SK-N-SH (cell line): Measurements from ENCODE around the gene PRDM11. TPM values are rescaled to one million over a fixed set of nuclear protein-coding genes. Genes with fewer than 3 reads are reported as not detected.

Source experiments
- CTCF ChIA-PET: fragments of 300-600, 350-600 bp; formaldehyde crosslinking; extraction: SDS; loops from one replicate; lab custom pipeline; 2021; lab: Yijun Ruan, JAX
- POLR2A ChIA-PET: fragments of 350-600 bp; sonication (Branson Sonifier 250); formaldehyde crosslinking; extraction: SDS; loops from one replicate; lab custom pipeline; 2020; ENCODE audit warnings: antibody characterized with exemption, inconsistent platforms; lab: Yijun Ruan, JAX
- DNase-seq: peaks from one replicate; pipeline ENCODE4 v3.0.0; 2012
- H2AFZ ChIP-seq: fragments of 200-600 bp; sonication (generic); 2 replicates; pipeline ENCODE4 v1.8.1; 2016; ENCODE audit warnings: antibody characterized with exemption, mild to moderate bottlenecking, low read depth
- H3F3A ChIP-seq: fragments of 200-600 bp; sonication (generic); replicated peaks from 2 replicates; pipeline ENCODE3; 2016; ENCODE audit warnings: antibody characterized with exemption, mild to moderate bottlenecking; ENCODE audit not compliant: insufficient read depth
- H3K27ac ChIP-seq, 2 experiments: fragments of 200-500 bp in 1 of 2; fragments of 200-600 bp in 1 of 2; sonication (Bioruptor generic) in 1 of 2; sonication (generic), shearing (Covaris generic) in 1 of 2; 2 replicates each; pipeline versions ENCODE4 v1.5.1 to v1.6.1; 2014 to 2016; ENCODE audit warnings: low read depth in 2 of 2, inconsistent platforms in 1 of 2, low read length in 1 of 2, mild to moderate bottlenecking in 1 of 2, mixed read lengths in 1 of 2
- H3K27me3 ChIP-seq: fragments of 200-600 bp; sonication (generic), shearing (Covaris generic); 2 replicates; pipeline ENCODE4 v1.6.1; 2016; ENCODE audit warnings: mixed run types; ENCODE audit not compliant: insufficient read depth
- H3K36me3 ChIP-seq, 2 experiments: fragments of 200-500 bp in 1 of 2; fragments of 200-600 bp in 1 of 2; sonication (Bioruptor generic) in 1 of 2; sonication (generic) in 1 of 2; replicated peaks in 1 of 2; 2 replicates each; pipeline versions ENCODE3 to v1.5.1; 2014 to 2016; ENCODE audit warnings: low read length in 1 of 2, mild to moderate bottlenecking in 1 of 2; ENCODE audit not compliant: insufficient read depth in 2 of 2, control insufficient read depth in 1 of 2
- H3K4me1 ChIP-seq, 2 experiments: fragments of 200-500 bp in 1 of 2; fragments of 200-600 bp in 1 of 2; sonication (Bioruptor generic) in 1 of 2; sonication (generic), shearing (Covaris generic) in 1 of 2; 2 replicates each; pipeline versions ENCODE4 v1.5.1 to v1.6.1; 2014 to 2016; ENCODE audit warnings: low read depth in 1 of 2, low read length in 1 of 2, mixed run types in 1 of 2; ENCODE audit not compliant: insufficient read depth in 2 of 2, control insufficient read depth in 1 of 2
- H3K4me2 ChIP-seq: fragments of 200-600 bp; sonication (generic), shearing (Covaris generic); 2 replicates; pipeline ENCODE4 v1.6.1; 2017; ENCODE audit warnings: mixed run types
- H3K4me3 ChIP-seq, 2 experiments: fragments of 200-500 bp in 1 of 2; fragments of 200-600 bp in 1 of 2; sonication (Bioruptor generic) in 1 of 2; sonication (generic), shearing (Covaris generic) in 1 of 2; 2 replicates each; pipeline versions ENCODE4 v1.5.1 to v1.8.1; 2014 to 2016; ENCODE audit warnings: low read depth in 2 of 2, inconsistent platforms in 1 of 2, low read length in 1 of 2, mild to moderate bottlenecking in 1 of 2, mixed read lengths in 1 of 2, moderate library complexity in 1 of 2
- H3K79me2 ChIP-seq: fragments of 200-600 bp; sonication (generic); 2 replicates; pipeline ENCODE4 v1.8.1; 2017; ENCODE audit warnings: mild to moderate bottlenecking; ENCODE audit not compliant: insufficient read depth
- H3K9ac ChIP-seq: fragments of 200-600 bp; sonication (generic); 2 replicates; pipeline ENCODE4 v1.6.1; 2017; ENCODE audit warnings: mixed run types
- H3K9me2 ChIP-seq: fragments of 200-600 bp; sonication (generic); 2 replicates; pipeline ENCODE4 v1.6.1; 2017; ENCODE audit warnings: mixed run types
- H3K9me3 ChIP-seq: fragments of 200-600 bp; sonication (generic); 2 replicates; pipeline ENCODE4 v1.6.1; 2017; ENCODE audit warnings: mixed run types, mild to moderate bottlenecking, moderate library complexity
- H4K20me1 ChIP-seq: fragments of 200-600 bp; sonication (generic); 2 replicates; pipeline ENCODE4 v1.6.1; 2017; ENCODE audit warnings: mild to moderate bottlenecking, mixed run types; ENCODE audit not compliant: insufficient read depth
- CHD2 ChIP-seq: fragments of 150-350 bp; IDR thresholded peaks from 2 replicates; pipeline ENCODE4 v1.6.1; 2018; ENCODE audit warnings: low read length; ENCODE audit not compliant: partially characterized antibody
- EZH2phosphoT487 ChIP-seq: fragments of 200-600 bp; sonication (generic); IDR thresholded peaks from 2 replicates; pipeline ENCODE4 v1.6.1; 2017; ENCODE audit warnings: low read depth, mixed run types, mild to moderate bottlenecking, antibody characterized with exemption, moderate library complexity, borderline replicate concordance
- FOSL2 ChIP-seq: IDR thresholded peaks from 2 replicates; pipeline ENCODE4 v1.4.0; 2012; ENCODE audit warnings: low read depth, mild to moderate bottlenecking, moderate library complexity, borderline replicate concordance
- FOXJ3 ChIP-seq: sonication (generic); formaldehyde crosslinking; IDR thresholded peaks from 2 replicates; pipeline ENCODE4 v1.5.1; 2020; ENCODE audit warnings: mild to moderate bottlenecking, missing genetic modification reagents
- GABPA ChIP-seq: IDR thresholded peaks from 2 replicates; pipeline ENCODE4 v1.4.0; 2012; ENCODE audit warnings: low read depth, mild to moderate bottlenecking
- GATA2 ChIP-seq: sonication (generic); formaldehyde crosslinking; IDR thresholded peaks from 2 replicates; pipeline ENCODE4 v1.5.0; 2020; ENCODE audit warnings: mild to moderate bottlenecking, missing genetic modification reagents
- SMC3 ChIP-seq: IDR thresholded peaks from 2 replicates; pipeline ENCODE4 v1.6.1; 2012; ENCODE audit warnings: low read depth, low read length, improper control_type of control experiment
- YY1 ChIP-seq: IDR thresholded peaks from 2 replicates; pipeline ENCODE4 v1.4.0; 2012; ENCODE audit warnings: low read depth, mild to moderate bottlenecking
- ZBTB33 ChIP-seq: IDR thresholded peaks from 2 replicates; pipeline ENCODE4 v1.4.0; 2012; ENCODE audit warnings: low read depth, borderline replicate concordance
- whole genome bisulfite sequencing: methylation state at CpG from one replicate; pipeline ENCODE4 v1.1.6; 2017; ENCODE audit warnings: low lambda C conversion rate; 5-methylcytosine and 5-hydroxymethylcytosine counted together
- polyA plus RNA-seq, 3 experiments: library from polyadenylated mRNA; depleted of rRNA; stranded (reverse); fragments of >200 nt; gene quantifications; 2 replicates each; pipeline ENCODE4 v1.2.3, GENCODE V29; 2012

PRDM11 gene
- polyA plus RNA-seq, 1 of the 3 experiments (the other 2 are of a cell fraction) = 4.5 TPM

- no peak for DNase-seq
- Histone ChIP-seq H3F3A (peaks cover 6% of the 10 kb centered on the region), H3K36me3 (no peaks in the 10 kb centered on the region), H4K20me1 (no peaks in the 10 kb centered on the region), H3K79me2 (peaks cover 2% of the 10 kb centered on the region; the same call in 1 of the 2 replicates), H3K27ac (no peak overlapping the region), H3K4me3 (no peak overlapping the region), H3K9me3 (no peaks in the 10 kb centered on the region), H3K9me2 (no peaks in the 10 kb centered on the region), H2AFZ (no peak overlapping the region), H3K27me3 (peaks cover 22% of the 10 kb centered on the region; the same call in 1 of the 2 replicates), H3K4me2 (no peak overlapping the region), H3K9ac (no peak overlapping the region), H3K4me1 (peaks cover 6% of the 10 kb centered on the region in 2 experiments; a peak in 2 of 4 replicates)
- CTCF ChIA-PET = interaction anchor here (1.4 to 2.1 kb wide), 5 partner anchors 26 to 144 kb away, joined by 3 to 11 read pairs (median 3); partner anchors contain the start of gene SYT13
- 71% methylated on average over 4 of the region's 4 CpGs for WGBS
- POLR2A ChIA-PET = no interaction called here
- TF ChIP-seq ZBTB33 = no peak
- no peak for TF ChIP-seq YY1
- no peak for TF ChIP-seq SMC3
- TF ChIP-seq EZH2phosphoT487 = no peak
- no peak for TF ChIP-seq FOSL2
- TF ChIP-seq CHD2 = no peak
- no peak for TF ChIP-seq FOXJ3 (CRISPR knock-in tag)
Observed at GRCh38 chr11:45142241-45143055, 4.0 kb upstream of the PRDM11 start.

- ChIA-PET POLR2A (no interaction called here), CTCF (interaction anchor here (0.6 to 2.1 kb wide), 4 partner anchors 33 to 534 kb away, joined by 3 to 11 read pairs (median 4); partner anchors contain the start of gene SYT13)
- H3K4me3 ChIP-seq = no peak overlapping the region
- H3K9me3 ChIP-seq = no peaks in the 10 kb centered on the region
- peaks cover 19% of the 10 kb centered on the region; the same call in 1 of the 2 replicates for H3K27me3 ChIP-seq
- DNase-seq = no peak
- H3K4me2 ChIP-seq = no peak overlapping the region
- TF ChIP-seq GATA2 (CRISPR knock-in tag) = no peak
- TF ChIP-seq GABPA = no peak
- H4K20me1 ChIP-seq = no peaks in the 10 kb centered on the region
- no peaks in the 10 kb centered on the region for H3K9me2 ChIP-seq
- H2AFZ ChIP-seq = no peak overlapping the region
- H3K27ac ChIP-seq = no peak overlapping the region
- 97% methylated on average over 2 of the region's 2 CpGs for WGBS
- H3K9ac ChIP-seq = no peak overlapping the region
- no peaks in the 10 kb centered on the region for H3K36me3 ChIP-seq
- peaks cover 6% of the 10 kb centered on the region for H3F3A ChIP-seq
- H3K4me1 ChIP-seq = peaks cover 15 to 16% of the 10 kb centered on the region in 2 experiments; a peak in 2 of 4 replicates
- peaks cover 10% of the 10 kb centered on the region; the same call in 1 of the 2 replicates for H3K79me2 ChIP-seq
Observed at GRCh38 chr11:45143494-45143893, 2.9 kb upstream of the PRDM11 start.
